IPS-18a (cell line): ENCODE results near the gene SCAF4.
"Not testable (repeated sequence)": the region's sequence is repeated elsewhere in the genome, so short reads cannot be mapped to it uniquely, and the experiment has no call there.

Source experiments
- H3K27ac ChIP-seq: one replicate; pipeline ENCODE4 v1.5.1; 2013; ENCODE audit warnings: low read length
- H3K27me3 ChIP-seq: one replicate; pipeline ENCODE4 v1.6.1; 2013; ENCODE audit warnings: mild to moderate bottlenecking, low read length; ENCODE audit not compliant: control insufficient read depth, insufficient read depth
- H3K36me3 ChIP-seq: one replicate; pipeline ENCODE4 v1.6.1; 2013; ENCODE audit warnings: low read depth, low read length; ENCODE audit not compliant: control insufficient read depth
- H3K4me1 ChIP-seq: one replicate; pipeline ENCODE4 v1.6.1; 2013; ENCODE audit warnings: low read depth, low read length; ENCODE audit not compliant: control insufficient read depth
- H3K4me3 ChIP-seq: one replicate; pipeline ENCODE4 v1.5.1; 2013; ENCODE audit warnings: low read length
- H3K9ac ChIP-seq: one replicate; pipeline ENCODE4 v1.6.1; 2013; ENCODE audit warnings: mild to moderate bottlenecking, low read length, moderate library complexity
- H3K9me3 ChIP-seq: one replicate; pipeline ENCODE4 v1.6.1; 2013; ENCODE audit warnings: low read depth, low read length; ENCODE audit not compliant: control insufficient read depth

Gene SCAF4

DNA sequence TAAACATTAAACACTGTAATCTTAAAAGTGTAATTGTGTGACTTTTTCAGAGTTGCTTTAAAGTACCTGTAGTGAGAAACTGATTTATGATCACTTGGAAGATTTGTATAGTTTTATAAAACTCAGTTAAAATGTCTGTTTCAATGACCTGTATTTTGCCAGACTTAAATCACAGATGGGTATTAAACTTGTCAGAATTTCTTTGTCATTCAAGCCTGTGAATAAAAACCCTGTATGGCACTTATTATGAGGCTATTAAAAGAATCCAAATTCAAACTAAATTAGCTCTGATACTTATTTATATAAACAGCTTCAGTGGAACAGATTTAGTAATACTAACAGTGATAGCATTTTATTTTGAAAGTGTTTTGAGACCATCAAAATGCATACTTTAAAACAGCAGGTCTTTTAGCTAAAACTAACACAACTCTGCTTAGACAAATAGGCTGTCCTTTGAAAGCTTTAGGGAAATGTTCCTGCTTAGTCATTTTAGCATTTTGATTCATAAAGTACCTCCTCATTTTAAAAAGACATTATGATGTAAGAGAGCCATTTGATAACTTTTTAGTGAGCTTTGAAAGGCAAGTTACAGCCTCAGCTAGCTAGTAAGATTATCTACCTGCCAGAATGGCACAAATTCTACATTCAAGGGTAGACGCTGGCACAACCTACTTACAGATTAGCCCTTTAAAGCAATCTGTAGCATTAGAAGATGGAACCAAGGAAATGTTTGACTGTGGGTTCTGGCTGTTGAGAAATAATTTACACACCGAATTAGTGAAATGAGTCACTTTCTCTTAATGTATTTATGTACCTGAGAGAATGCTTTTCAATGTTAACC, 63.0 kb downstream of the SCAF4 start:
- no peaks in the 10 kb centered on the region for H3K27me3 ChIP-seq

DNA sequence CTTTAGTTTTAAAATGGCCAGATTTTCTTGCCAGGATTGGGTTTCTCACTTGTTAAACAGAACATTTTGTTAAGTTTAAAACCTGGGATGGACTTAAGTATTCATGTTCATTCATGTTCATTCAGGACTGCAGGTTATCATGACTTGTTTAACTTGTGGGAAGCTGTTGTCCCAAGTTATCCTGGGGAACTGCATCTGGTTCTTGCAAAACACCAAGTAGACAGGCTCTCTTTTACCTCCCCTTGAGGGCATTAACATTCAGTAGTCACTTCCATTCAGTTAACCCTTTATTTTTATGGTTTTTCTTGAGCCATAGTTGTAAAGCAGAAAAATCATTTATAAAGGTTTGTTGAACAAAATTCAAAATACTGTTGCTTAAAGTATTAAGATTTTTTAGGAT, 64.3 kb downstream of the SCAF4 start:
- H3K36me3 ChIP-seq = peaks cover 54% of the 10 kb centered on the region
- H3K4me3 ChIP-seq = no peak overlapping the region
- H3K27ac ChIP-seq = no peak overlapping the region
- no peaks in the 10 kb centered on the region for H3K27me3 ChIP-seq
- H3K4me1 ChIP-seq = peaks cover 12% of the 10 kb centered on the region
- H3K9me3 ChIP-seq = no peaks in the 10 kb centered on the region
- H3K9ac ChIP-seq = no peak overlapping the region

More for the DNA sequence above, 63.0 kb downstream of the SCAF4 start:
- no peak overlapping the region for H3K9ac ChIP-seq
- no peak overlapping the region for H3K4me3 ChIP-seq
- H3K36me3 ChIP-seq = peaks cover 51% of the 10 kb centered on the region
- H3K4me1 ChIP-seq = peaks cover 12% of the 10 kb centered on the region
- no peak overlapping the region for H3K27ac ChIP-seq
- H3K9me3 ChIP-seq = no peaks in the 10 kb centered on the region

DNA sequence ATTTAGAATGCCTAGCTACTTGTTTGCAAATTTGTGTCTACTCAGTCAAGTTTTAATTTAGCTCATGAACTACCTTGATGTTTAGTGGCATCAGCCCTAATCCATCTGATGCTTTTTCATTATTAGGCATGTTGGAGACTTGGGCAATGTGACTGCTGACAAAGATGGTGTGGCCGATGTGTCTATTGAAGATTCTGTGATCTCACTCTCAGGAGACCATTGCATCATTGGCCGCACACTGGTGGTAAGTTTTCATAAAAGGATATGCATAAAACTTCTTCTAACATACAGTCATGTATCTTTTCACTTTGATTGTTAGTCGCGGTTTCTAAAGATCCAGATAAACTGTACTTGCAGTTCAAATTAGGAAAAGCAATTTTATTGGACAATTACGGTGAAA, 64.8 kb downstream of the SCAF4 start:
- peaks cover 54% of the 10 kb centered on the region for H3K36me3 ChIP-seq
- peaks cover 12% of the 10 kb centered on the region for H3K4me1 ChIP-seq

DNA sequence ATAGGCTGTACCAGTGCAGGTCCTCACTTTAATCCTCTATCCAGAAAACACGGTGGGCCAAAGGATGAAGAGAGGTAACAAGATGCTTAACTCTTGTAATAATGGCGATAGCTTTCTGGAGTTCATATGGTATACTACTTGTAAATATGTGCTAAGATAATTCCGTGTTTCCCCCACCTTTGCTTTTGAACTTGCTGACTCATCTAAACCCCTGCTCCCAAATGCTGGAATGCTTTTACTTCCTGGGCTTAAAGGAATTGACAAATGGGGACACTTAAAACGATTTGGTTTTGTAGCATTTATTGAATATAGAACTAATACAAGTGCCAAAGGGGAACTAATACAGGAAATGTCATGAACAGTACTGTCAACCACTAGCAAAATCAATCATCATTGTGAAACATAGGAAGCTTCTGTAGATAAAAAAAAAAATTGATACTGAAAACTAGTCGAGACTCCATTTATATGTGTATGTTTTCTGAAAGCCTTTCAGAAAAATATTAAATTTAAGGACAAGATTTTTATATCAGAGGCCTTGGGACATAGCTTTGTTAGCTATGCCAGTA, 65.4 kb downstream of the SCAF4 start:
- H3K36me3 ChIP-seq = peaks cover 56% of the 10 kb centered on the region
- peaks cover 12% of the 10 kb centered on the region for H3K4me1 ChIP-seq
- no peak overlapping the region for H3K27ac ChIP-seq
- H3K4me3 ChIP-seq = no peak overlapping the region
- H3K27me3 ChIP-seq = no peaks in the 10 kb centered on the region
- H3K9ac ChIP-seq = no peak overlapping the region
- H3K9me3 ChIP-seq = no peaks in the 10 kb centered on the region

More for the DNA sequence above, 64.8 kb downstream of the SCAF4 start:
- H3K27ac ChIP-seq = no peak overlapping the region
- H3K9me3 ChIP-seq = no peaks in the 10 kb centered on the region
- no peak overlapping the region for H3K4me3 ChIP-seq
- H3K9ac ChIP-seq = no peak overlapping the region
- no peaks in the 10 kb centered on the region for H3K27me3 ChIP-seq

DNA sequence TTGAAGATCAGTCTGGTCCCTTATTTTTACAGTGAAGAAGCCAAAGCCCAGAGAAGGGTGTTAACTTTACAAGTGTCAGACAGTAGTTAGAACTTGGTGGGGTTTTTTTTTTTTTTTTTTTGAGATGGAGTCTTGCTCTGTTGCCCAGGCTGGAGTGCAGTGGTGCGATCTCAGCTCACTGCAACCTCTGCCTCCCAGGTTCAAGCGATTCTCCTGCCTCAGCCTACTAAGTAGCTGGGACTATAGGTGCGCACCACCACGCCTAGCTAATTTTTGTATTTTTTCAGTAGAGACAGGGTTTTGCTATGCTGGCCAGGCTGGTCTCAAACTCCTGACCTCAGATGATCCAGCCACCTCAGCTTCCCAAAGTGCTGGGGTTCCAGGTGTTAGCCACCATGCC, 66.0 kb downstream of the SCAF4 start:
- H3K27me3 ChIP-seq, H3K4me3 ChIP-seq, H3K9ac ChIP-seq, H3K27ac ChIP-seq, H3K9me3 ChIP-seq: not testable (repeated sequence)
- Histone ChIP-seq H3K36me3 (peaks cover 53% of the 10 kb centered on the region), H3K4me1 (peaks cover 16% of the 10 kb centered on the region)

DNA sequence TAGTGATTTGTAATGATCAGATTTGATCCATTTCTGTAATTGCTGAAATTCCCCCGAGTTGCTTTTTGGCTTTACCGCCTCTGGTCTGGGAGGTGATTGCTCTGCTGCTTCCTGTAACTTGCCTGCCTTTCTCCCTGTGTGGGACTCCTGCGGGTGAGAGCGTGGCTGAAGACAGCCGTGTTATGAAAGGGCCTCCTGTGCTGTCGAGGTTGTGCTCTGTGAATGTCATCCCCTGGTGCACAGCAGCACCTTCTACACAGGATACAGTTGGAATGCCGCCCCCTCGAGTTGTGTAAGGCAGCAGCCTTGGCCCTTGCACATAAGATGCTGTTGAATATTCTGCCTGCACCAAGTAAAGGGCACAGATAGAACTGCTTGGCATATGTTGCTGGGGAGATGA, 66.5 kb downstream of the SCAF4 start:
- Histone ChIP-seq H3K36me3 (peaks cover 48% of the 10 kb centered on the region), H3K9ac (no peak overlapping the region), H3K4me3 (no peak overlapping the region), H3K4me1 (peaks cover 16% of the 10 kb centered on the region), H3K27me3 (no peaks in the 10 kb centered on the region), H3K9me3 (no peaks in the 10 kb centered on the region), H3K27ac (no peak overlapping the region)

DNA sequence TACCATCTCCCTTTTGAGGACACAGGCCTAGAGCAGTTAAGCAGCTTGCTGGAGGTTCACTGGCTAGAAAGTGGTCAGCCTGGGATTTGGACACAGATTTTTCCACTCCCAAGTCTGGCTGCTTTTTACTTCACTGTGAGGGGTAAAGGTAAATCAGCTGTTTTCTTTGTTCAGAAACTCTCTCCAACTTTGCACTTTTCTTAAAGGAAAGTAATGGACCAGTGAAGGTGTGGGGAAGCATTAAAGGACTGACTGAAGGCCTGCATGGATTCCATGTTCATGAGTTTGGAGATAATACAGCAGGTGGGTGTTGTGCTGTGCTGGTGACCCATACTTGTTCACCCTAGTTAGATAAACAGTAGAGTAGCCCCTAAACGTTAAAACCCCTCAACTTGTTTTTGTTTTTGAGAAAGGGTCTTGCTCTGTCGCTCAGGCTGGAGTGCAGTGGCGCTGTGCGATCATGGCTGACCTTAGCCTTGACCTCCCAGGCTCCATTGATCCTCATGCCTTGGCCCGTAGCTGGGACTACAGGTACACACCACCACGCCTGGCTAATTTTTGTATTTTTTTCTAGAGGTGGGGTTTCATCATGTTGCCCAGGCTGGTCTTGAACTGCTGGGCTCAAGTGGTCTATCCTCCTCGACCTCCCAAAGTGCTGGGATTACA, 68.2 kb downstream of the SCAF4 start:
- peaks cover 37% of the 10 kb centered on the region for H3K36me3 ChIP-seq
- H3K9ac ChIP-seq = no peak overlapping the region
- H3K4me3 ChIP-seq = no peak overlapping the region
- H3K27me3 ChIP-seq = no peaks in the 10 kb centered on the region
- H3K9me3 ChIP-seq = no peaks in the 10 kb centered on the region
- H3K4me1 ChIP-seq = peaks cover 13% of the 10 kb centered on the region
- no peak overlapping the region for H3K27ac ChIP-seq

DNA sequence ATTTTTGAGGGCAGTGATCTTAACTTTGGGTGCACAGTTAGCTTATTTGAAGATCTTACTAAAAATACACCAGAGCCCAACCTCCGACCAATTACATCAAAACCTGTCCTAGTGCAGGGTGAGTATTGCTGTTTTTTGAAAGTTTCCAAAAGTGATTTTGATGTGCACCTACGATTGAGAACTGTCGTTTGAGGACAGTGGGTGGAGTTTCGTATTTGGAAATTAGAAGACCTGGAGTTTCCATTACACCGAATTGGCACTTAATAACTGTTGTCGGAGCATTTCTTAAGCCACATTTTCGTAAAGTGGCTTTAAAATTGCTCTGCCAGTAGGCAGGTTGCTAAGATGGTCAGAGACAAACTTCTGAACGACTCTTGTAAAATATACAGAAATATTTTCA, 71.3 kb downstream of the SCAF4 start:
- Histone ChIP-seq H3K36me3 (peaks cover 13% of the 10 kb centered on the region), H3K4me1 (peaks cover 8% of the 10 kb centered on the region), H3K9ac (peak overlapping the region; percentile 64), H3K4me3 (peak overlapping the region; percentile 82), H3K9me3 (no peaks in the 10 kb centered on the region), H3K27me3 (no peaks in the 10 kb centered on the region), H3K27ac (no peak overlapping the region)

DNA sequence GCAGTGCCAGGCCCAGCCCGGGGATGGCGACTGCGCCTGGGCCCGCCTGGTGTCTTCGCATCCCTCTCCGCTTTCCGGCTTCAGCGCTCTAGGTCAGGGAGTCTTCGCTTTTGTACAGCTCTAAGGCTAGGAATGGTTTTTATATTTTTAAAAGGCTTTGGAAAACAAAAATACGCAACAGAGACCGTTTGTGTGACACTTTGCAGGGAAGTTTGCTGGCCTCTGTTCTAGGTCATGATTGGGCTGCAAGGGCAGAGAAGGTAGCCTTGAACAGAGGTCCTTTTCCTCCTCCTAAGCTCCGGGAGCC, 71.7 kb downstream of the SCAF4 start:
- H3K27me3 ChIP-seq = no peaks in the 10 kb centered on the region
- peak overlapping the region; percentile 64 for H3K9ac ChIP-seq
- peaks cover 13% of the 10 kb centered on the region for H3K36me3 ChIP-seq
- no peak overlapping the region for H3K27ac ChIP-seq
- H3K9me3 ChIP-seq = no peaks in the 10 kb centered on the region
- peaks cover 8% of the 10 kb centered on the region for H3K4me1 ChIP-seq
- peak overlapping the region; percentile 82 for H3K4me3 ChIP-seq

DNA sequence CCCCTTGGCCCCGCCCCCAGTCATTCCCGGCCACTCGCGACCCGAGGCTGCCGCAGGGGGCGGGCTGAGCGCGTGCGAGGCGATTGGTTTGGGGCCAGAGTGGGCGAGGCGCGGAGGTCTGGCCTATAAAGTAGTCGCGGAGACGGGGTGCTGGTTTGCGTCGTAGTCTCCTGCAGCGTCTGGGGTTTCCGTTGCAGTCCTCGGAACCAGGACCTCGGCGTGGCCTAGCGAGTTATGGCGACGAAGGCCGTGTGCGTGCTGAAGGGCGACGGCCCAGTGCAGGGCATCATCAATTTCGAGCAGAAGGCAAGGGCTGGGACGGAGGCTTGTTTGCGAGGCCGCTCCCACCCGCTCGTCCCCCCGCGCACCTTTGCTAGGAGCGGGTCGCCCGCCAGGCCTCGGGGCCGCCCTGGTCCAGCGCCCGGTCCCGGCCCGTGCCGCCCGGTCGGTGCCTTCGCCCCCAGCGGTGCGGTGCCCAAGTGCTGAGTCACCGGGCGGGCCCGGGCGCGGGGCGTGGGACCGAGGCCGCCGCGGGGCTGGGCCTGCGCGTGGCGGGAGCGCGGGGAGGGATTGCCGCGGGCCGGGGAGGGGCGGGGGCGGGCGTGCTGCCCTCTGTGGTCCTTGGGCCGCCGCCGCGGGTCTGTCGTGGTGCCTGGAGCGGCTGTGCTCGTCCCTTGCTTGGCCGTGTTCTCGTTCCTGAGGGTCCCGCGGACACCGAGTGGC, 72.2 kb downstream of the SCAF4 start, which contains the start of gene SOD1:
Gene SOD1 (plus strand): TSS at position 158 of the 723 bp plus-strand sequence. CDS start 77 bp downstream, at position 235.
- Histone ChIP-seq H3K27me3 (no peaks in the 10 kb centered on the region), H3K9me3 (no peaks in the 10 kb centered on the region), H3K9ac (peak within 1 kb of the TSS; percentile 64), H3K4me3 (peak within 1 kb of the TSS; percentile 82), H3K27ac (no peak within 1 kb of the TSS), H3K36me3 (peaks cover 13% of the 10 kb centered on the region), H3K4me1 (peaks cover 8% of the 10 kb centered on the region)

DNA sequence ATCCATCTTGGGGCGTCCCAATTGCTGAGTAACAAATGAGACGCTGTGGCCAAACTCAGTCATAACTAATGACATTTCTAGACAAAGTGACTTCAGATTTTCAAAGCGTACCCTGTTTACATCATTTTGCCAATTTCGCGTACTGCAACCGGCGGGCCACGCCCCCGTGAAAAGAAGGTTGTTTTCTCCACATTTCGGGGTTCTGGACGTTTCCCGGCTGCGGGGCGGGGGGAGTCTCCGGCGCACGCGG, 72.7 kb downstream of the SCAF4 start:
- Histone ChIP-seq H3K9me3 (no peaks in the 10 kb centered on the region), H3K27ac (no peak overlapping the region), H3K9ac (peak overlapping the region; percentile 64), H3K27me3 (no peaks in the 10 kb centered on the region), H3K4me1 (peaks cover 8% of the 10 kb centered on the region), H3K4me3 (peak overlapping the region; percentile 82), H3K36me3 (peaks cover 11% of the 10 kb centered on the region)
